ENCODE measurements around the gene NPAS3. TPM values are rescaled to one million over a fixed set of nuclear protein-coding genes. Genes with fewer than 3 reads are reported as not detected.

The NPAS3 gene
- total RNA-seq, 2 experiments from 2014 or later = not detected

DNA sequence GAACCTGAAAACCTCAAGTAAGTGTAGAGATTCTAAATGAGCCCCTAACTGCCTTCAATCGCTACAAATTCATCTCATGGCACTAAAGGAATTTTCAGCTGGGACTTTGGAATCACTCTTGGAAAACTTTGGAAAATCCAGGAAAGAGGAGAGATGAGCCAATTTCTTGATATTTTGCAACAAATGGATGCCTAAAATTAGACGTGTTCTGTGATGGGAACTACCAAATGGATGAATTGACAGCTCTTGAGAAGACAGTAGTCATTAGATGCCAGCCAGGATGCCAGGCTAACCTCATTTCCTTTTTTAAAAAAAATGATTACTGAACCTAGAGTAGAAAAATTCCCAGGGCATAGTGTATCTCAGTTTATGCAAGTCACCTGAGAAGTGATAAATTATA is 78.3 kb downstream of the NPAS3 start:
- no peak overlapping the region for H3K27ac ChIP-seq (ENCODE audit: low read depth, low read length, poor library complexity, severe bottlenecking)
- no peak overlapping the region for H3K4me2 ChIP-seq (ENCODE audit: low read length)
- intact Hi-C loops (cut with micrococcal nuclease; ENCODE audit: unreplicated experiment) = no loop called here
- no peaks in the 10 kb centered on the region for H3K79me2 ChIP-seq (ENCODE audit: insufficient read depth, low read depth, low read length)
- no peaks in the 10 kb centered on the region for H3K36me3 ChIP-seq (ENCODE audit: insufficient read depth, low read length)
- no TSS peak for BruUV-seq (replicated peaks)
- H3K9me3 ChIP-seq (ENCODE audit: low read length) = no peaks in the 10 kb centered on the region
- no peaks in the 10 kb centered on the region for H3K9me2 ChIP-seq (ENCODE audit: insufficient read depth, low read length)
- H4K20me1 ChIP-seq (ENCODE audit: insufficient read depth, low read length) = no peaks in the 10 kb centered on the region
- H3K4me3 ChIP-seq (ENCODE audit: low read depth, low read length, poor library complexity, severe bottlenecking) = no peak overlapping the region
- no peak overlapping the region for H2AFZ ChIP-seq (ENCODE audit: low read length)
- no peak for DNase-seq (ENCODE audit: low spot score)
- ChIA-PET CTCF (ENCODE audit: unreplicated experiment) (no interaction called here), POLR2A (interaction anchor here (0.6 to 1.5 kb wide), 2 partner anchors 13 to 14 kb away, joined by 3 to 5 read pairs; no protein-coding TSS in a partner anchor)
- peaks cover 12% of the 10 kb centered on the region for H3K4me1 ChIP-seq (ENCODE audit: insufficient read depth, low read length, poor library complexity, severe bottlenecking)
- TF ChIP-seq EZH2phosphoT487 (IDR thresholded peaks at IDR 0.05; ENCODE audit: borderline replicate concordance, low read depth, low read length) = no peak
- TF ChIP-seq, protein P1, sequence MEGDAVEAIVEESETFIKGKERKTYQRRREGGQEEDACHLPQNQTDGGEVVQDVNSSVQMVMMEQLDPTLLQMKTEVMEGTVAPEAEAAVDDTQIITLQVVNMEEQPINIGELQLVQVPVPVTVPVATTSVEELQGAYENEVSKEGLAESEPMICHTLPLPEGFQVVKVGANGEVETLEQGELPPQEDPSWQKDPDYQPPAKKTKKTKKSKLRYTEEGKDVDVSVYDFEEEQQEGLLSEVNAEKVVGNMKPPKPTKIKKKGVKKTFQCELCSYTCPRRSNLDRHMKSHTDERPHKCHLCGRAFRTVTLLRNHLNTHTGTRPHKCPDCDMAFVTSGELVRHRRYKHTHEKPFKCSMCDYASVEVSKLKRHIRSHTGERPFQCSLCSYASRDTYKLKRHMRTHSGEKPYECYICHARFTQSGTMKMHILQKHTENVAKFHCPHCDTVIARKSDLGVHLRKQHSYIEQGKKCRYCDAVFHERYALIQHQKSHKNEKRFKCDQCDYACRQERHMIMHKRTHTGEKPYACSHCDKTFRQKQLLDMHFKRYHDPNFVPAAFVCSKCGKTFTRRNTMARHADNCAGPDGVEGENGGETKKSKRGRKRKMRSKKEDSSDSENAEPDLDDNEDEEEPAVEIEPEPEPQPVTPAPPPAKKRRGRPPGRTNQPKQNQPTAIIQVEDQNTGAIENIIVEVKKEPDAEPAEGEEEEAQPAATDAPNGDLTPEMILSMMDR (conservative IDR thresholded peaks at IDR 0.05; ENCODE audit: low read length) = no peak

DNA sequence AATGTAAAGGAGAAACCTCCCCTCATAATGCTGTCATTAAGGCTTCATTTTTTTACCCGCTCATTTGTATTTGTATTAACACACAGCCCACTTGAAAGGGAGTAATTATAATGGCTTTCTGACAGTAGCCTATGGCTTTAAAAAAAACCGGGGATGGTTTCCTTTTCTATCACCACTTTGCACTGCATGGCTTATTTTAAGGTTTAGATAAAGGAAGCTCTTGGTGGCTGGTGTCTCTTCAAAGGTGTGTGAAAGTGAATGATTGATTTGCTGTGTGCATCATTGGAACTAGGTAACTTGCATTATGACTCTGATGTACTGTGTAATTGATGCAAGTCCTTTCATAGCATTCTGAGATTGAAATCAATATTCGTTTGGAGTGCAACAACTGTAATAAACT is 80.7 kb downstream of the NPAS3 start:
- H3K9me3 ChIP-seq (ENCODE audit: low read length) = no peaks in the 10 kb centered on the region
- H3K4me1 ChIP-seq (ENCODE audit: insufficient read depth, low read length, poor library complexity, severe bottlenecking) = peaks cover 12% of the 10 kb centered on the region
- H3K27ac ChIP-seq (ENCODE audit: low read depth, low read length, poor library complexity, severe bottlenecking) = no peak overlapping the region
- H3K4me2 ChIP-seq (ENCODE audit: low read length) = 0 out of 2 replicates have a peak overlapping the region, but pooled peaks have one; percentile 5
- ChIA-PET CTCF (ENCODE audit: unreplicated experiment) (no interaction called here), POLR2A (no interaction called here)
- no peak for TF ChIP-seq EZH2phosphoT487 (IDR thresholded peaks at IDR 0.05; ENCODE audit: borderline replicate concordance, low read depth, low read length)
- TF ChIP-seq, protein P1 (conservative IDR thresholded peaks at IDR 0.05; ENCODE audit: low read length) = no peak
- peak overlapping the region; percentile 71 for H2AFZ ChIP-seq (ENCODE audit: low read length)
- intact Hi-C loops (cut with micrococcal nuclease; ENCODE audit: unreplicated experiment) = no loop called here
- no peaks in the 10 kb centered on the region for H3K79me2 ChIP-seq (ENCODE audit: insufficient read depth, low read depth, low read length)
- no TSS peak for BruUV-seq (replicated peaks)
- no peak for DNase-seq (ENCODE audit: low spot score)
- no peaks in the 10 kb centered on the region for H4K20me1 ChIP-seq (ENCODE audit: insufficient read depth, low read length)
- H3K4me3 ChIP-seq (ENCODE audit: low read depth, low read length, poor library complexity, severe bottlenecking) = no peak overlapping the region
- no peaks in the 10 kb centered on the region for H3K36me3 ChIP-seq (ENCODE audit: insufficient read depth, low read length)
- H3K9me2 ChIP-seq (ENCODE audit: insufficient read depth, low read length) = no peaks in the 10 kb centered on the region

DNA sequence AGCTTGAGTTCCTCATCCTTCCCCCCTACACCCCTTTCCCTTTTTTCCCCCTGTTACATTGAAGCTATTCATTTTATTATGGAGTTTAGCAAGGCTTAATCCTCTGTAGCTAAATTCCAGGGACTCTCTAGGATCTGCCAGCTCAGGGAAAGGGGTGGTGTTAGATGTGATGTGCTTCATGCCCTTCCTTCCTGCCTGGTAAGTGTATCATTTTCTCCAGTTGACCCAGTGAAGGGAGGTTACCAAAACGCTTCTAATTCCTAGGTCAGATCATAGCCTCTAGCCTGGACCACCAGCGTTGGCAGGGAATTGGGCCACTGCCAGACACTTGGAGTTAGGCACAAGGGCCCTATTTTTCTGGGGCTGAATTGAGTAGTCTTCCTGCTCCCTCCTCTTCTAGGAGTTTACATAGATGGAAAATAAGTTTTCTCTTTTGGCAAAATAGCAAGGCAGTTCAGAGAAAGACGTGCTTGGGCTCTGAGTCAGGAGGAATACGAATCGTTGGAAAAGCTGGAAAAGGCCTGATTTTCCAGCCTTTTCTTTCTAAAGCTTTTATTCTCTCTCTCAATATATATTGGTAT is 88.3 kb downstream of the NPAS3 start:
- POLR2A ChIA-PET = interaction anchor here (0.5 to 1.1 kb wide), 4 partner anchors 10 to 484 kb away, joined by 3 to 5 read pairs (median 4); no protein-coding TSS in a partner anchor
- Histone ChIP-seq H2AFZ (ENCODE audit: low read length) (no peak overlapping the region), H3K9me3 (ENCODE audit: low read length) (no peaks in the 10 kb centered on the region), H3K36me3 (ENCODE audit: insufficient read depth, low read length) (no peaks in the 10 kb centered on the region), H4K20me1 (ENCODE audit: insufficient read depth, low read length) (no peaks in the 10 kb centered on the region), H3K4me3 (ENCODE audit: low read depth, low read length, poor library complexity, severe bottlenecking) (no peak overlapping the region), H3K27ac (ENCODE audit: low read depth, low read length, poor library complexity, severe bottlenecking) (no peak overlapping the region), H3K4me1 (ENCODE audit: insufficient read depth, low read length, poor library complexity, severe bottlenecking) (no peaks in the 10 kb centered on the region), H3K79me2 (ENCODE audit: insufficient read depth, low read depth, low read length) (no peaks in the 10 kb centered on the region), H3K4me2 (ENCODE audit: low read length) (no peak overlapping the region), H3K9me2 (ENCODE audit: insufficient read depth, low read length) (no peaks in the 10 kb centered on the region)
- TF ChIP-seq EZH2phosphoT487 (IDR thresholded peaks at IDR 0.05; ENCODE audit: borderline replicate concordance, low read depth, low read length) = no peak
- TF ChIP-seq, protein P1 (conservative IDR thresholded peaks at IDR 0.05; ENCODE audit: low read length) = no peak
- no peak for DNase-seq (ENCODE audit: low spot score)
- no TSS peak for BruUV-seq (replicated peaks)
- intact Hi-C loops (cut with micrococcal nuclease; ENCODE audit: unreplicated experiment) = no loop called here
- CTCF ChIA-PET (ENCODE audit: unreplicated experiment) = no interaction called here
